ENCODE data around the gene SRRM3. TPM values are rescaled to one million over a fixed set of nuclear protein-coding genes. Genes with fewer than 3 reads are reported as not detected.
"Not testable (repeated sequence)": the region's sequence is repeated elsewhere in the genome, so short reads cannot be mapped to it uniquely, and the experiment has no call there.

SRRM3 gene
- polyA plus RNA-seq, 1 donor from 2014 or later, result 34.9 TPM

DNA sequence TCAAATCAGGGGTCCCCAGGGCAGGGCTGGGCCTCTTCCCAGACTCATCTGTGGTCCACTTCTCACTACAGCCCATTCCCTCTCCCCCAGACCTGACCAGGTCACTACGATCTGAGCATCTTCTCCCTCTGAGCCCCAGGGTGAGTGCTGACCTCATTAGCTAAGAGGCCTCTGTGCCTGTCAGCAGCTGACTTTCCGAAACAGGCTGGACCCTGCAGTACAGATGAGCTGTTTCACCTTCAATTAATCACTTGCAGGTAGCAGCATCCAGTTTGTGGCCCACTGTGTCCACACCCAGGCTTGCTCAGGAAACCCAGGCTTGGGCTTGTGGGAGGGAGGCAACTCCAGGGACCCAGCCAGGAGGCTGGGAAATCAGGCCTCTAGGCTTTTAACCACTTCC is 24.3 kb downstream of the SRRM3 start:
- H4K20me1 ChIP-seq (ENCODE audit: insufficient read depth), result no peaks in the 10 kb centered on the region
- H3K79me2 ChIP-seq (replicated peaks; ENCODE audit: insufficient read depth, low read length), result no peaks in the 10 kb centered on the region
- no peaks in the 10 kb centered on the region for H3K9me2 ChIP-seq (ENCODE audit: insufficient read depth, low read length)
- no peak overlapping the region for H3K4me3 ChIP-seq (ENCODE audit: low read length)
- H3K4me2 ChIP-seq (ENCODE audit: low read length), result no peak overlapping the region
- no peak overlapping the region for H3K27ac ChIP-seq (ENCODE audit: low read length)
- H3K36me3 ChIP-seq (ENCODE audit: insufficient read depth, low read length), result no peaks in the 10 kb centered on the region
- TF ChIP-seq, protein P1, sequence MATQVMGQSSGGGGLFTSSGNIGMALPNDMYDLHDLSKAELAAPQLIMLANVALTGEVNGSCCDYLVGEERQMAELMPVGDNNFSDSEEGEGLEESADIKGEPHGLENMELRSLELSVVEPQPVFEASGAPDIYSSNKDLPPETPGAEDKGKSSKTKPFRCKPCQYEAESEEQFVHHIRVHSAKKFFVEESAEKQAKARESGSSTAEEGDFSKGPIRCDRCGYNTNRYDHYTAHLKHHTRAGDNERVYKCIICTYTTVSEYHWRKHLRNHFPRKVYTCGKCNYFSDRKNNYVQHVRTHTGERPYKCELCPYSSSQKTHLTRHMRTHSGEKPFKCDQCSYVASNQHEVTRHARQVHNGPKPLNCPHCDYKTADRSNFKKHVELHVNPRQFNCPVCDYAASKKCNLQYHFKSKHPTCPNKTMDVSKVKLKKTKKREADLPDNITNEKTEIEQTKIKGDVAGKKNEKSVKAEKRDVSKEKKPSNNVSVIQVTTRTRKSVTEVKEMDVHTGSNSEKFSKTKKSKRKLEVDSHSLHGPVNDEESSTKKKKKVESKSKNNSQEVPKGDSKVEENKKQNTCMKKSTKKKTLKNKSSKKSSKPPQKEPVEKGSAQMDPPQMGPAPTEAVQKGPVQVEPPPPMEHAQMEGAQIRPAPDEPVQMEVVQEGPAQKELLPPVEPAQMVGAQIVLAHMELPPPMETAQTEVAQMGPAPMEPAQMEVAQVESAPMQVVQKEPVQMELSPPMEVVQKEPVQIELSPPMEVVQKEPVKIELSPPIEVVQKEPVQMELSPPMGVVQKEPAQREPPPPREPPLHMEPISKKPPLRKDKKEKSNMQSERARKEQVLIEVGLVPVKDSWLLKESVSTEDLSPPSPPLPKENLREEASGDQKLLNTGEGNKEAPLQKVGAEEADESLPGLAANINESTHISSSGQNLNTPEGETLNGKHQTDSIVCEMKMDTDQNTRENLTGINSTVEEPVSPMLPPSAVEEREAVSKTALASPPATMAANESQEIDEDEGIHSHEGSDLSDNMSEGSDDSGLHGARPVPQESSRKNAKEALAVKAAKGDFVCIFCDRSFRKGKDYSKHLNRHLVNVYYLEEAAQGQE (IDR thresholded peaks at IDR 0.05; ENCODE audit: borderline replicate concordance), result no peak
- TF ChIP-seq, protein P2, sequence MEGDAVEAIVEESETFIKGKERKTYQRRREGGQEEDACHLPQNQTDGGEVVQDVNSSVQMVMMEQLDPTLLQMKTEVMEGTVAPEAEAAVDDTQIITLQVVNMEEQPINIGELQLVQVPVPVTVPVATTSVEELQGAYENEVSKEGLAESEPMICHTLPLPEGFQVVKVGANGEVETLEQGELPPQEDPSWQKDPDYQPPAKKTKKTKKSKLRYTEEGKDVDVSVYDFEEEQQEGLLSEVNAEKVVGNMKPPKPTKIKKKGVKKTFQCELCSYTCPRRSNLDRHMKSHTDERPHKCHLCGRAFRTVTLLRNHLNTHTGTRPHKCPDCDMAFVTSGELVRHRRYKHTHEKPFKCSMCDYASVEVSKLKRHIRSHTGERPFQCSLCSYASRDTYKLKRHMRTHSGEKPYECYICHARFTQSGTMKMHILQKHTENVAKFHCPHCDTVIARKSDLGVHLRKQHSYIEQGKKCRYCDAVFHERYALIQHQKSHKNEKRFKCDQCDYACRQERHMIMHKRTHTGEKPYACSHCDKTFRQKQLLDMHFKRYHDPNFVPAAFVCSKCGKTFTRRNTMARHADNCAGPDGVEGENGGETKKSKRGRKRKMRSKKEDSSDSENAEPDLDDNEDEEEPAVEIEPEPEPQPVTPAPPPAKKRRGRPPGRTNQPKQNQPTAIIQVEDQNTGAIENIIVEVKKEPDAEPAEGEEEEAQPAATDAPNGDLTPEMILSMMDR (IDR thresholded peaks at IDR 0.05; ENCODE audit: poor library complexity, severe bottlenecking), result no peak
- TF ChIP-seq EZH2 (IDR thresholded peaks at IDR 0.05; ENCODE audit: borderline replicate concordance, insufficient read depth, low read length, poor library complexity, severe bottlenecking) (no peak), POLR2AphosphoS5 (IDR thresholded peaks at IDR 0.05) (no peak), RAD21 (conservative IDR thresholded peaks at IDR 0.05) (no peak), SMC3 (conservative IDR thresholded peaks at IDR 0.05; ENCODE audit: poor library complexity) (no peak), MXI1 (conservative IDR thresholded peaks at IDR 0.05; ENCODE audit: poor library complexity, severe bottlenecking) (no peak), TAF1 (IDR thresholded peaks at IDR 0.05; ENCODE audit: low read depth) (no peak), EP300 (conservative IDR thresholded peaks at IDR 0.05; ENCODE audit: poor library complexity, severe bottlenecking) (no peak)
- no peaks in the 10 kb centered on the region for H3K9me3 ChIP-seq (ENCODE audit: low read length)
- H3F3A ChIP-seq (ENCODE audit: insufficient read depth, low read length, poor library complexity, severe bottlenecking), result no peaks in the 10 kb centered on the region
- H3K27me3 ChIP-seq (ENCODE audit: insufficient read depth, low read depth, low read length), result no peaks in the 10 kb centered on the region
- no peak overlapping the region for H3K9ac ChIP-seq (ENCODE audit: low read length)
- H2AFZ ChIP-seq (ENCODE audit: low read depth, low read length), result no peak overlapping the region

DNA sequence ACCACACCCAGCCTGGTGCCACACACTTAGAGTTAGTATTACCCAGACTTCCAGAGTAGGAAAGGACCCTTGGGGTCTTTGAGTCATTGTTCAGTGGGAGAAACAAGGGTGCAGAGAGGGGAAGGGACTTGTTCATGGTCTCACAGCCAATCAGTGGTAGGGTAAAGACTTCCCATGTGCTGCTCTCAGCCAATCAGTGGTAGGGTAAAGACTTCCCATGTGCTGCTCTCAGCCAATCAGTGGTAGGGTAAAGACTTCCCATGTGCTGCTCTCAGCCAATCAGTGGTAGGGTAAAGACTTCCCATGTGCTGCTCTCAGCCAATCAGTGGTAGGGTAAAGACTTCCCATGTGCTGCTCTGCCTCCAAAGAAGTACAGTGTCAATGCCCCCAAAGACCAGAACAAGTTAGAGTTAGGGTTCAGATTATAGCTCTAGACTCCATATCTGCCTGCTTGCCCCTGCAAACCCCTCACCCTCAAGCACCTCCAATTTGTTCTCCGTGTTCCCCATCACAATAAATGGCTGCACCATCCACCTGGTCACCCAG is 25.3 kb downstream of the SRRM3 start:
- not testable (repeated sequence) for H2AFZ ChIP-seq (ENCODE audit: low read depth, low read length); H3K4me2 ChIP-seq (ENCODE audit: low read length); H3K27ac ChIP-seq (ENCODE audit: low read length); H3K9ac ChIP-seq (ENCODE audit: low read length); H3F3A ChIP-seq (ENCODE audit: insufficient read depth, low read length, poor library complexity, severe bottlenecking); H3K9me2 ChIP-seq (ENCODE audit: insufficient read depth, low read length); H3K79me2 ChIP-seq (replicated peaks; ENCODE audit: insufficient read depth, low read length); H3K27me3 ChIP-seq (ENCODE audit: insufficient read depth, low read depth, low read length); H3K36me3 ChIP-seq (ENCODE audit: insufficient read depth, low read length); H4K20me1 ChIP-seq (ENCODE audit: insufficient read depth); H3K9me3 ChIP-seq (ENCODE audit: low read length); H3K4me3 ChIP-seq (ENCODE audit: low read length)

DNA sequence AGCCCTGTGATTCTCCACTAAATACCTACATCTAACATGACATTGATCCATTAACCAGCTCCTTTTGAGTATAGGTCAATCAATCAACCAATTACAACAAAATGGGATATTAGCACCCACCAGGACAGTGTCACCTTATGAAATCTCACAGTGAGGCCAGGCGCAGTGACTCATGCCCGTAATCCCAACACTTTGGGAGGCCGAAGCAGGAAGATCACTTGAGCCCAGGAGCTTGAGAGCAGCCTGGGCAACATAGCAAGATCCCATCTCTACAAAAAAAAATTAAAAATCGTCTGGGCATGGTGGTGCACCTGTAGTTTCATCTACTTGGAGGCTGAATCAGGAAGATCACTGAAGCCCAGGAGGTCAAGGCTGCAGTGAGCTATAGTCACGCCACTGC is 28.5 kb downstream of the SRRM3 start:
- Histone ChIP-seq H3K9ac (ENCODE audit: low read length) (no peak overlapping the region), H3K9me3 (ENCODE audit: low read length) (no peaks in the 10 kb centered on the region), H4K20me1 (ENCODE audit: insufficient read depth) (no peaks in the 10 kb centered on the region), H3F3A (ENCODE audit: insufficient read depth, low read length, poor library complexity, severe bottlenecking) (no peaks in the 10 kb centered on the region), H3K4me3 (ENCODE audit: low read length) (no peak overlapping the region), H2AFZ (ENCODE audit: low read depth, low read length) (no peak overlapping the region), H3K4me2 (ENCODE audit: low read length) (no peak overlapping the region), H3K9me2 (ENCODE audit: insufficient read depth, low read length) (no peaks in the 10 kb centered on the region), H3K27me3 (ENCODE audit: insufficient read depth, low read depth, low read length) (no peaks in the 10 kb centered on the region), H3K36me3 (ENCODE audit: insufficient read depth, low read length) (no peaks in the 10 kb centered on the region), H3K79me2 (replicated peaks; ENCODE audit: insufficient read depth, low read length) (no peaks in the 10 kb centered on the region), H3K27ac (ENCODE audit: low read length) (no peak overlapping the region)
- TF ChIP-seq MXI1 (conservative IDR thresholded peaks at IDR 0.05; ENCODE audit: poor library complexity, severe bottlenecking), result no peak
- TF ChIP-seq EZH2 (IDR thresholded peaks at IDR 0.05; ENCODE audit: borderline replicate concordance, insufficient read depth, low read length, poor library complexity, severe bottlenecking), result no peak
- TF ChIP-seq TAF1 (IDR thresholded peaks at IDR 0.05; ENCODE audit: low read depth), result no peak
- TF ChIP-seq EP300 (conservative IDR thresholded peaks at IDR 0.05; ENCODE audit: poor library complexity, severe bottlenecking), result no peak
- TF ChIP-seq RAD21 (conservative IDR thresholded peaks at IDR 0.05), result no peak
- TF ChIP-seq, protein P2 (IDR thresholded peaks at IDR 0.05; ENCODE audit: poor library complexity, severe bottlenecking), result no peak
- no peak for TF ChIP-seq POLR2AphosphoS5 (IDR thresholded peaks at IDR 0.05)
- no peak for TF ChIP-seq SMC3 (conservative IDR thresholded peaks at IDR 0.05; ENCODE audit: poor library complexity)

Measured in neural cell (in vitro differentiated cells).